CD14-positive monocyte (primary cell): Measurements from ENCODE around the gene GPR183. TPM values are rescaled to one million over a fixed set of nuclear protein-coding genes. Genes with fewer than 3 reads are reported as not detected.

Experiments used
- DNase-seq, 3 donors: peaks; one replicate each; pipeline ENCODE4 v3.0.0-alpha.2; 2011 to 2022
- H2AFZ ChIP-seq: 2 replicates; pipeline ENCODE4 v1.6.0; 2012; ENCODE audit warnings: mild to moderate bottlenecking, low read depth, low read length, inconsistent platforms; ENCODE audit not compliant: insufficient read depth, poor library complexity, severe bottlenecking
- H3K27ac ChIP-seq, 2 donors: 1 replicate in 1 of 2; 2 replicates in 1 of 2; pipeline ENCODE4 v1.5.1; 2012 to 2013; ENCODE audit warnings: low read length in 2 of 2, control low read depth in 1 of 2, inconsistent platforms in 1 of 2, low read depth in 1 of 2, mild to moderate bottlenecking in 1 of 2
- H3K27me3 ChIP-seq, 2 donors: one replicate each; pipeline versions ENCODE4 v1.6.0 to v1.6.1; 2011 to 2013; ENCODE audit warnings: low read length in 2 of 2; ENCODE audit not compliant: control insufficient read depth in 2 of 2, insufficient read depth in 2 of 2
- H3K36me3 ChIP-seq, 2 donors: replicated peaks in 1 of 2; 1 replicate in 1 of 2; 2 replicates in 1 of 2; pipeline versions ENCODE4 v1.5.1 to v1.6.1; 2012 to 2013; ENCODE audit warnings: low read length in 2 of 2, control low read depth in 1 of 2, inconsistent platforms in 1 of 2, mild to moderate bottlenecking in 1 of 2; ENCODE audit not compliant: insufficient read depth in 2 of 2, control insufficient read depth in 1 of 2
- H3K4me1 ChIP-seq, 2 donors: 1 replicate in 1 of 2; 2 replicates in 1 of 2; pipeline versions ENCODE4 v1.5.1 to v1.6.1; 2012 to 2013; ENCODE audit warnings: low read length in 2 of 2, control low read depth in 1 of 2, inconsistent platforms in 1 of 2, mild to moderate bottlenecking in 1 of 2, moderate library complexity in 1 of 2; ENCODE audit not compliant: insufficient read depth in 2 of 2, control insufficient read depth in 1 of 2
- H3K4me2 ChIP-seq: replicated peaks from 2 replicates; pipeline ENCODE3; 2012; ENCODE audit warnings: low read length, moderate library complexity, mild to moderate bottlenecking; ENCODE audit not compliant: poor library complexity, severe bottlenecking; ENCODE audit errors: extremely low read depth
- H3K4me3 ChIP-seq, 3 experiments: fragments of 200-600 bp in 1 of 3; sonication (generic) in 1 of 3; replicated peaks in 1 of 3; 1 replicate in 2 of 3; 2 replicates in 1 of 3; pipeline ENCODE4 v1.5.1; 2011 to 2013; ENCODE audit warnings: low read length in 3 of 3, mild to moderate bottlenecking in 3 of 3, control low read depth in 2 of 3, low read depth in 2 of 3, inconsistent platforms in 1 of 3, moderate library complexity in 1 of 3
- H3K79me2 ChIP-seq: 2 replicates; pipeline ENCODE4 v1.6.0; 2012; ENCODE audit warnings: mild to moderate bottlenecking, control low read depth, inconsistent platforms, low read length, moderate library complexity; ENCODE audit not compliant: insufficient read depth
- H3K9ac ChIP-seq: 2 replicates; pipeline ENCODE4 v1.6.0; 2017; ENCODE audit warnings: low read length, mild to moderate bottlenecking; ENCODE audit not compliant: insufficient read depth, poor library complexity, severe bottlenecking
- H3K9me3 ChIP-seq, 2 donors: replicated peaks in 1 of 2; 1 replicate in 1 of 2; 2 replicates in 1 of 2; pipeline versions ENCODE4 v1.5.1 to v1.6.1; 2012 to 2013; ENCODE audit warnings: low read length in 2 of 2, control low read depth in 1 of 2; ENCODE audit not compliant: control insufficient read depth in 1 of 2, insufficient read depth in 1 of 2
- H4K20me1 ChIP-seq: 2 replicates; pipeline ENCODE4 v1.6.0; 2012; ENCODE audit warnings: mild to moderate bottlenecking, low read length, control low read depth, moderate library complexity; ENCODE audit not compliant: insufficient read depth
- H3K27ac Mint-ChIP-seq, 7 donors: one replicate each; pipeline ENCODE4 v1.8.0; 2020; ENCODE audit warnings: mild to moderate bottlenecking in 7 of 7, mixed read lengths in 7 of 7, moderate library complexity in 6 of 7, inconsistent platforms in 2 of 7
- H3K27me3 Mint-ChIP-seq, 3 donors: one replicate each; pipeline ENCODE4 v1.8.0; 2021 to 2022; ENCODE audit warnings: low read depth in 3 of 3, mild to moderate bottlenecking in 3 of 3, mixed read lengths in 3 of 3, moderate library complexity in 3 of 3, inconsistent platforms in 1 of 3
- H3K36me3 Mint-ChIP-seq, 2 donors: one replicate each; pipeline ENCODE4 v1.8.0; 2020; ENCODE audit warnings: mixed read lengths in 2 of 2, inconsistent platforms in 1 of 2, mild to moderate bottlenecking in 1 of 2
- H3K4me1 Mint-ChIP-seq: one replicate; pipeline ENCODE4 v1.8.0; 2020; ENCODE audit warnings: mild to moderate bottlenecking, mixed read lengths
- H3K4me3 Mint-ChIP-seq, 2 donors: one replicate each; pipeline ENCODE4 v1.8.0; 2020; ENCODE audit warnings: mild to moderate bottlenecking in 2 of 2, mixed read lengths in 2 of 2, moderate library complexity in 1 of 2
- H3K9me3 Mint-ChIP-seq, 7 donors: one replicate each; pipeline ENCODE4 v1.8.0; 2020 to 2022; ENCODE audit warnings: mixed read lengths in 7 of 7, mild to moderate bottlenecking in 6 of 7, moderate library complexity in 6 of 7, inconsistent platforms in 2 of 7
- CTCF ChIP-seq: fragments of 200-600 bp; IDR thresholded peaks from one replicate; pipeline ENCODE4 v1.8.0; 2022; ENCODE audit warnings: antibody characterized with exemption, mild to moderate bottlenecking
- WGBS: methylation state at CpG from one replicate; pipeline ENCODE4 v1.1.5; 2013; ENCODE audit warnings: missing lambda C conversion rate; ENCODE audit not compliant: insufficient coverage; 5-methylcytosine and 5-hydroxymethylcytosine counted together
- intact Hi-C, 2 donors: fragments of 100-400 bp; cut with micrococcal nuclease; formaldehyde crosslinking; loops; one replicate each; pipeline versions ENCODE4 v1.15.0 to v1.15.1; 2023
- polyA plus RNA-seq, 3 donors: library from polyadenylated mRNA; depleted of rRNA in 1 of 3; unstranded in 2 of 3; stranded (reverse) in 1 of 3; fragments of 300-500 nt in 2 of 3; fragments of >200 nt in 1 of 3; fragmentation: Illumina TruSeq in 2 of 3; gene quantifications; 1 replicate in 2 of 3; 2 replicates in 1 of 3; pipeline ENCODE4 v1.2.3, GENCODE V29; 2012 to 2021

The GPR183 gene
- polyA plus RNA-seq, 3 donors, result 190 to 459 (median 288) TPM

- peaks cover 28 to 38% of the 10 kb centered on the region in 2 donors for H3K36me3 Mint-ChIP-seq
- no CpG with 5 or more reads among the region's 2 CpGs for WGBS
- H3K27me3 Mint-ChIP-seq, result no peaks in the 10 kb centered on the region
These were observed 14.0 kb downstream of the GPR183 start for GRCh38 chr13:99293178-99293577.

GRCh38 chr13:99290894-99291293, 16.3 kb downstream of the GPR183 start:
- Histone ChIP-seq H3K4me3 (no peak overlapping the region), H3K36me3 (peaks cover 0 to 12% of the 10 kb centered on the region in 2 donors), H3K9ac (no peak overlapping the region), H3K4me2 (no peak overlapping the region), H3K4me1 (peaks cover 76 to 86% of the 10 kb centered on the region in 2 donors), H3K27me3 (no peaks in the 10 kb centered on the region), H2AFZ (no peak overlapping the region), H3K27ac (no peak overlapping the region), H3K9me3 (no peaks in the 10 kb centered on the region), H4K20me1 (peaks cover 11% of the 10 kb centered on the region), H3K79me2 (peaks cover 79% of the 10 kb centered on the region)
- H3K4me1 Mint-ChIP-seq, result peaks cover 76% of the 10 kb centered on the region
- WGBS, result 92% methylated on average over 2 of the region's 3 CpGs
- no peaks in the 10 kb centered on the region for H3K27me3 Mint-ChIP-seq
- DNase-seq, result no peak
- H3K27ac Mint-ChIP-seq, result peak overlapping the region in 6 of 7 donors; percentile 51 to 94 (median 74)
- TF ChIP-seq CTCF, result no peak
- H3K36me3 Mint-ChIP-seq, result peaks cover 29 to 40% of the 10 kb centered on the region in 2 donors
- intact Hi-C loops, result no loop called here
- no peak overlapping the region for H3K4me3 Mint-ChIP-seq
- H3K9me3 Mint-ChIP-seq, result no peaks in the 10 kb centered on the region

More at GRCh38 chr13:99293178-99293577, 14.0 kb downstream of the GPR183 start:
- Histone ChIP-seq H3K4me1 (peaks cover 73 to 89% of the 10 kb centered on the region in 2 donors), H3K9ac (no peak overlapping the region), H3K27me3 (no peaks in the 10 kb centered on the region), H3K4me3 (peak overlapping the region in 1 of 3 experiments; percentile 7), H2AFZ (no peak overlapping the region), H3K36me3 (peaks cover 0 to 13% of the 10 kb centered on the region in 2 donors), H3K79me2 (peaks cover 78% of the 10 kb centered on the region), H3K9me3 (no peaks in the 10 kb centered on the region), H3K27ac (peak overlapping the region in 1 of 2 donors; percentile 75), H4K20me1 (peaks cover 21% of the 10 kb centered on the region), H3K4me2 (peak overlapping the region; percentile 19)
- peak; percentile 75 to 86 (median 76) for DNase-seq
- intact Hi-C loops, result no loop called here
- TF ChIP-seq CTCF, result no peak
- Mint-ChIP-seq H3K4me1 (peaks cover 76% of the 10 kb centered on the region), H3K9me3 (no peaks in the 10 kb centered on the region), H3K4me3 (peak overlapping the region in 1 of 2 donors; percentile 55), H3K27ac (peak overlapping the region; percentile 79 to 92 (median 89))
